Measurements from ENCODE around the gene RAMP3.

The RAMP3 gene

DNA sequence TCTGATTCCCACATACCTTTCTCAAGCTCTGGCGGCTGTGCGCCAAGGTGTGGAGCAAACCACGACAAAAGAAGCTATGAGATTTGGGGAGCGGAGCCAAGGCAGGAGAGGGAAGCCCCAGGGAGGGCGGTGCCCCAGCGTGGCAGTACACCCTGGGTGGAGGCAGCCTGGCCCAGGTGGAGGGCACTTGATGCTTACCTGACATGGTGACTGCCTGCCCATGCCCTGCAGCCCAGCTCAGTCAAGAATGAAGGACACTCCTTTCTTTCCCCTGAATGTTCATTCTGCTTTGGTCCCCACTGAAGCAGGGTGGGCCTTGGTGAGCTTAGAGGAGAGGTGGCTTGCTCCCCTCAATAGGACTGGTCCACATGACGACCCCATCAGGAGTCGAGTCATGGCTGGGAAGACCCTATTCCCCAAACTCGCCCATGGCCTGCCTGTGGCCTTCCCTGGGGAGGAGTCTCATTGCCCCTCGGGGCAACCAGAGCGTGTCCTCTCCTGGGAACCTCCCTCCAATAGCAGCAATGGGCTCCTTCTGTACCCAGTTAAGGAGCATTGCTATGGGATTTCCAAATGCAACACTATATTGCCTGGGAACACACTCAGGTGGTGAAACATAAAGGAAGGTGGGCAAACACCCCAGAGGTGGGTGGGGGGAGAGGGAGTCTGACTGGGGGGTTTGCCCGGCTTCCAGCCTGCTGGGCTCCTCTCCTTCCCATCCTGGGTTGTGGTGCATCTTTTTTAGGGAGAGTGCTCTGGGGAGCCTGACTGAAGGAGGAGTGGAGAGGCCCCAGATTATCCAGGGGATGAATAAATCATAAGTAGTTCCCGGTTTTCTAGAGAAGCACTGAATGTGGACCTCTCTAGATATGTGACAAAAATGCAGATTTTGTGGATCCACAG, 22.7 kb downstream of the RAMP3 start:
- FAIRE-seq: no peak

DNA sequence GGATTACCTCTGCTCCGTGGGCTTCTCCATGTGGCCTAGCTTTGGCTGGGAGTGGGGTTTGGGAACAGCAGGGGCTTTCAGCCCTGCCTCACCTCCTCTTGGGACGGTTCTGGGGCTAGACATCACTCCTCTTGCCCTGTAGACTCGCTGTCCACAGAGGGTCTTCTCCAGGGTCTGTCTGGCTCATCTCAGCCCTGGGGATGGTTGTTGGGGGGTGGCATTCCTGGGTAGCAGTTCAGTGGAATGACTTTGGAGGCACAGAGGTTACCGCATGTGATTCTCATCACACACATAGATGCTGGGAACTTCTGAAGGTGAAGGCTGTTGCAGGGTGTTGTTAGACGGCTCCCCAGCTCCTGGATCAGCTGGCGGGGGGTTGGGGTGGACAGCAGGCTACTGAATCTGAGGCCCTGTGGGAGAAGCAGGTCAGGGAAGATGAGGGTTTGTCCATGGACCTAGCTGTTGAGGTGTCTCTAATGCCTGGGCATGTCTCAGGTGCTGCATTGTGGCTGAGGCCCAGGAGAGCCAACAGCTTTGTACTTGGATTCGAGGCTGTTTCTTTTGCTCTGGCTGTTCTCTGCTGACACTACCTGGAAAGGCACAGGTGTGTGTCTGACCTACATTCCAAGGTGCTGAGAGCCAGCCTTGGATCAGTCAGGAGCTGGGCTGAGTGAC, 23.8 kb downstream of the RAMP3 start:
- no peak for FAIRE-seq

DNA sequence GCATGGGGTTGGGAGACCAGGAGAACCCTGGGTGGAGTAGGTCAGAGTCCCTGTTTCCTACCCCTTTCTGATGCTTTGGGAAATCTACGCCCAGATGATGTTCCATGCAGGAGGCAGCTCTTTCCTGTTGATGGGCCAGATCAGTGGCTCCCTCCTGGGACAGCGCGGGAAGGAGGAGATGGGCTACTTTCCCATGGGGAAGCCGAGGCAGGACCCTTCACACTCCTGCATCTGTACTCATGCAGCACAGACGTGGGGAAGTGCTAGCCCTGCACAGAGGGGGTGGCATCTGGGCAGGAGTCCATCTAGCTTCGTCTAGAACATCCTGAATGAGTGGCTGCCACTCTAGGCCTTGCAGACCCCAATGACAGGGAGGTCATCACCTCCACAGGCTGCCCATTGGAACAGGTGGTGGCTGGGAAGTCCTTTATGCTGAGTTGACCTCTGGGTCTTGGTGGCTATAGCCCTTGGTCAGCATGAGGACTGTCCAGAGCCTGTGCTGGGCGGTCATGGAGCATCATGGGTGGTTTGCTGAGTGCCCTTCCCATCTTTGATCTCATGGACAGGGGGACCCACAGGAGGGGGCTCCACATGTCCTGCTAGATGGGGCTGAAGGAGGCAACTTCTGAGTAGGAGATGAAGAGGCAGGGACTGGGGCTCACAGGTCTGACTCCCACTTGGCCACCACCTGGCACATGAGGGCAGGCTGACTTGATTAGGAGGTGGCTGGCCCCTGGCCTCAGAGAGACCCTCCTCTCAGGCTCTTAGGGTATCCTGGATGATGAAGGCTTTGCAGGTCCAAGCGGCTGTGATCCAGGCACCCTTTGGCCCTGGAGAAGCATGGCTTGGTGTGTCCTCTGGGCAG, 24.6 kb downstream of the RAMP3 start:
- FAIRE-seq: no peak

DNA sequence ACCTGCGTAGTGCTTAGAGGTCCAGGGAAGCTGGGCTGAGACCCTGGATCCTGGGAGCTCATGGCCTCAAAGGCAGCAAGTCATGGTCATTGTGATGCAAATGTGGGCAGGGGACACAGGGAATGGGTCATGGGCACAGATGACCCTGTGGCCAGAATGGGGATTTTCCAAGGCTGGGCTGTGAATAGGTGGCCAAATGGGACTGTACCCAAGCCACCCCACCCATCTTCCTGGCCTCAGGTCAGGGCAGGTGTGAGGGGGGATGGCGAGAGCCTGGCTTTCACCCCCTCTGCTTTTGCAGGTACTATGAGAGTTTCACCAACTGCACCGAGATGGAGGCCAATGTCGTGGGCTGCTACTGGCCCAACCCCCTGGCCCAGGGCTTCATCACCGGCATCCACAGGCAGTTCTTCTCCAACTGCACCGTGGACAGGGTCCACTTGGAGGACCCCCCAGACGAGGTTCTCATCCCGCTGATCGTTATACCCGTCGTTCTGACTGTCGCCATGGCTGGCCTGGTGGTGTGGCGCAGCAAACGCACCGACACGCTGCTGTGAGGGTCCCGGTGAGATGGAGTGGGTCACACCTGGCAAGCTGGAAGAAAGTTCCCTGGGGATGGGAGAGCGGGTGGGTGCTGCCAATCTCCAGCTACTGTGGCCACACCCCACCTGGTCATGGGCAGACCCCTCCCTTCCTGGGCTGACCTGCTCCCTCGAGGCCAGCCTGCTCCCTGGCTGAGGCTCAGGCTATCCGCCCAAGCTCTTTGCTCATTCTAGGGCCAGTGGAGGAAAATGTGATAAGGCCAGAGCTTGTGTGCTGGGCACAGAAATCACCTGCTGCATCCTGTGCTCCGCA, 25.5 kb downstream of the RAMP3 start:
- no peak for FAIRE-seq

DNA sequence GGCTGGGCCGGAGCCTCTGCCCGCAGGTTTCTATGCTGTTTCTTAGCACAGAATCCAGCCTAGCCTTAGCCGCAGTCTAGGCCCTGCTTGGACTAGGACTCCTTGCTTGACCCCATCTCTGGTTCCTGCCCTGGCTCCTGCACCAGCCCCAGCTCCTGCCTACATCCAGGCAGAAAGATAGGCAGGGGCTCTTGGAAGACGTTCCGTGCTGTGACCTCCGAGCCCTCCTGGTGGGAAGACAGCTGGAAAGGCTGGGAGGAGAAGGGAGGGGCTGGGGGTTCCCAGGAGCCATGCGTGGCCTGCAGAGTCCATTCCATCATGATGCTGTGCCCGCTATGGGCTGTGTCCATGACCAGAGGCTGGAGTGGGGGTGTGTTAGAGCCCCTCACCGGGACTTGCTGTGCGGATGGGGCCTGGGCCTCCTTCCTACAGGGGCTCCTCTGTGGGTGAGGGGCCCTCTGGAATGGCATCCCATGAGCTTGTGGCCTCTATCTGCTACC, 26.2 kb downstream of the RAMP3 start:
- no peak for FAIRE-seq

DNA sequence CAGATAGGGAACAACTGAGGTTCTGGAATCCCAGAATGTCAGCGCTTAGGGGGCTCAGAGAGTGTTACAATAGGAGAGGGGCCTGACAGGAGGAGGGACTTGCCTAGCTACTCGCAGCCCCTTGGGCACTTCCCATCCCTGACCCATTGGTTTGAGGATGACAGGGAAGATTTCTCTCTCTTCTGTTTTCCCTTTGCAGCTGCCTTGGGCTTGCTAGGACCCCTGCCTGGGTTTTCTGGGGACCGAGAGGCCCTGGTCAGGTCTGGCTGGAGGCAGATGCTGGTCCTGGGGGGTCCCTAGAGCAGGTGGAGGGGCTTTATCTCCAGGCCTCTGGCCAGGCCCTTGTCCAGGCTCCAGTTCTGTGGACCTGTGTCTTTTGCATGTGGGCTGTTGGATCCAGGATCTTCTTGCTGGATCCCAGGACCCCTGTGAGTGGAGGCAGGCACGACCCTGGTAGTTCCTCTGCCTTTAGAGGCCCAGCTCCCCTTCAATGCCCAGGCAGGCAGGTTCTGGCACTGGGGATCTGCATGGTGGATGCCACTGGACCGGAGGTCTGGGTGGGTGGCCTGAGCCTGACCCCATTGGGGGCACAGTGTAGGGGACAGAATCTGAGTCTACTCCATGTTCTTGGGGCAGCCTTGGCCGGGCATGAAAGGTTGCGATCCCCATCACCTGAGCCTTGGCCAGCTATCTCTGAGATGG, 26.9 kb downstream of the RAMP3 start:
- no peak for FAIRE-seq

DNA sequence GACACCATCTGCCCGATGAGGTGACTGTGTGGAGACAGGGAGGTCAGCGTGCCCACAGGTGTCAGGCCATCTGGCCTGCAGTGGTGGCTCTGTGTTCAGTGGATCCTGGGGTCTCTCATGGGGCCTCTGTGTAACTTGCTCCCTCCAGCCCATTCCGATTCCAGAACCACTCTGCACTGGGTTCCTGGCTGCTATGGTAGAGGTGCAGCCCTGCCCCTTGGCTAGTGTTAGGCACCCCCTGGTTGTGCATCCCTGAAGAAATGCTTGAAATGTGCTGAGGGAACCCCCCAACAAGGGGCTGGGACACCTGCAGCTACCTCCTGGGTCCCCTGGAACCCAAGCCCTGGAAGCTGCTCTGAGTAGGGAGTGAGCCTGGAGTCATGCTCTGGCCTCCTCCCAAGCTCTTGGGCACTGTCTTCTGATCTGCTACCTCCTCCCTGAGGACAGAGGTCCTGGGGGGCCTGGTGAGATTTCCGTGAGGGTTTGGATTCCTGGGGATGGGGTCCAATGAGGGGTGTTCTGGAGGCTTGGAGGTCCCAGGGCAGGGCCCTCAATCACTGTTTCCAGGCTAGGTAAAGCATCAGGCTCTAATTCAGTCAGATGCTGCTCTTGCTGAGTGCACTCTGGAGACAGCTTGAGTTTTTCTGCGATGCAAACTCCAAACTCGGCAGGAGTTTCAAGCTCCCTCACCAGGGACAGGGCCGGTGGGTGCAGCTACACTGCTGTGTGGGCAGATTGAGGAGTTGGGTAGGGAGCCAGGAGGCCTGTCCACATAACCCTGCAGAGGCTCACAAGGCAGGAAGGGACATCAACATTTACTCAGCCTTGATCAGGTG, 27.7 kb downstream of the RAMP3 start:
- FAIRE-seq: no peak

DNA sequence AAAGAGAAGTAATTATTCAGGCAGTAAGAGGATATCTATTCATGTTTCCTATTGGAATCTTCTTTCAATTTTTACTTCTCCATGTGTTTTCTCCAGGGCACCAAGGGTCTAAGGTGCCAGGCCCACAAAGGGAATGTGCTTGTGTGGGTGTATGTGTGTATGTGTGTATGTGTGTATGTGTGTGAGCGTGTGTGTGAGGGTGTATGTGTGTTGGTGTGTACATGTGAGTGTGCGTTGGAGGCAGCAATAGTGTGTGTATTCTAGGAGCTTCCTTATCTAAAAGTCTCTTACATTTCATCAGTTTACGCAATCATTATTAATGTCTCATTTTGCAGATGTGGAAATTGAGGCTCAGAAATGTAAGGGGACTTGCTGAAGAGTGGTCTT, 28.3 kb downstream of the RAMP3 start:
- FAIRE-seq: no peak

DNA sequence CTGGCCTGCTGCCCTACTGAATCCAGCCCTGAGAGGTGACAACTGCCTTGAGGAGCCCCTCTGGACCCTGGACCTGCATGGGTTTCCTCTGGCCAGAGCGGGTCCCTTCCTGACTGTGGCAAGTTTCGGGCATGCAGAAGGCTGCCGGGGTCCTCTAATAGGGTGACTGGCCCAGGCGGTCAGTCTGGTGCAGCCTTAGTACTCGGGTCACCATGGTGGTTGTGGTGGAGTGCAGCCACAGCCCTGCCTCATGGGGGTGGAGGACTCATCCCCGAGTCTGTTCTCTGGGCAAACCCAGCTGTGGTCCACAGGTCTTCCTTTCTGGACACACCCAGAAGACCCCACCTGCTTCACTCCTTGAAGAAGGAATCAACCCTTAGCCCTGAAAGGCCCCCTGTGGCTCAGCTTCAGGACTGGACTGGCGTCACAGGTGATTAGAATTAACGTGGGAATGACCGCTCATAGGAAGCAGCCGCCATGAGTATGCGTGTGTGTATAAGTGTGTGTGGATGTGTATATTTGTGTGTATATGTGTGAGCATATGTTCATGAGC, 28.7 kb downstream of the RAMP3 start:
- no peak for FAIRE-seq

DNA sequence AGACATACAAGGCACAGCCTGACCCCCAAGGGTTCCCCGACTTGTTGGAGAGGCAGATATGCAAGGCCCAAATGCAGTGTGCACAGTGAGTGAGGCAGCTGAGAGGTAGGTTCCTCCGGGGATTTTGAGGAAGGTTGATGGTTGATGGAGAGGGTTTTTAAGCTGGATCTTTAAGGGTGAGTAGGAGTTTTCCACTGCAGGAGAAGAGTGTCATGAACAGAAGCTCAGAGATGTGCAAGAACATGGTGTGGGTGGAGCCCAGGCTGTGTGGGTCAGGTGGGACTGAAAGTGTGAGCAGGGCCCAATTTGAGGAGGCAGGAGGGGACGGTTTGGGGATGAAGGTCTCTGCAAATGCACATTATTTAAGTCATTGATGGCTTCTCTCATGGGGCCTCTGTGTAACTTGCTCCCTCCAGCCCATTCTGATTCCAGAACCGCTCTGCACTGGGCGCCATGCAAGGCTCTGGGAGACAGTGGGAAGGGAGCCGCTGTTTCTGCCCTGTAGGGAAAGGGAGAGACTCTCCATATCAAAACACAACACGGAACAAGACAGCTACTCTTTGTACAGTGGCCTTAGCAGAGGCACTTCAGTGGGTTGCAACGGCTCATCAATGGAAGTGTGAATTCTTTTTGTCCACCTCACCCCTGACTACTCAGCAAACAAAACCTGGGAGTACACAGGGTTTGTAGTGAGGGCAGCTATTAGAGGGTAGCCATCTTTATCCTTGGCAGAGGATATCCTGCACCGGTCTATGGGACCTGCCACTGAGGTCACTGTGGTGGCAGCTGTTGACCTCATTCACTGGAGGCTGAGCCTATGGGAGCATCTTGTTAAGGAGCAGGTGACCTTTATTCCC, 29.7 kb downstream of the RAMP3 start:
- FAIRE-seq: no peak

DNA sequence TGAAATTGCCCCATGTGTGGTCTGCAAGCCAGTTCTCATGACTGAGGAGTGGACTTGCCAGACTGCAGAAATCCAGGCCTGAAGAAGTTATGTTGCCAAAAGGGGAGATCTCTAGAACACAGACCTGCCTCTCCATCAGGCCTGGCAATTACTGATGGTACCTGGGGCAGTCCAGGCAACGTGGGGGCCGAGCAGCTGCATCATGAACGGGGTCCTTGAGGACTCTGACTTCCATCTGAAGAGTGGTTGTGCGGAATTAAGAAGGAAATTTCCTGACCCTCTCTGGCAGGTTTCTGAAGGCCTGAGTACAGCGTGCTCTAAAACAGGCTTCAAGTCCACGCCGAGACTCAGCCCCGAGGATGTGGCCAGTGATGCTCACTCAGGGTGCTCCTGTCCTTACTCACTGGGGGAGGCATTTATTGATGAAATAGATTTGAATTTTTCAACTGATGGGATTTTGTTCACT, 30.4 kb downstream of the RAMP3 start:
- no peak for FAIRE-seq

DNA sequence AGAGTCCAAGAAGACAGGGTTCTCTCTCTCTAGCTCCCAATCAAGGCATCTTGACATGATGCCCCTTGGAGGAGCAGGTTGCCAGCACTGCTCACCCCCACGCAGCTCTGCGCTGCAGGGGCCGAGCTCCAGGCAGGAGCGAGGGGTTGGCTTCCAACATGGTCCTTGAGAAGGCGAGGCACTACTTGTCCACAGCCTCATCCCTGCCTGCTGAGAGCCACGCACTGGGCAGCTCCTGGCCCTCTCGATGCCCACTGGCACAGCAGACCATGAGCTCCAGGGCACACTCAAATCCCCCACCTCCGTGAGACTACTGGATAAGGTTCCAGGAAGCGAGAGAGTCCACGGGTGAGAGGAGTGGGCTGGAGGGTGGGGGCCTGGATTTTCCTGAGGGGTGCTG, 31.1 kb downstream of the RAMP3 start:
- no peak for FAIRE-seq

DNA sequence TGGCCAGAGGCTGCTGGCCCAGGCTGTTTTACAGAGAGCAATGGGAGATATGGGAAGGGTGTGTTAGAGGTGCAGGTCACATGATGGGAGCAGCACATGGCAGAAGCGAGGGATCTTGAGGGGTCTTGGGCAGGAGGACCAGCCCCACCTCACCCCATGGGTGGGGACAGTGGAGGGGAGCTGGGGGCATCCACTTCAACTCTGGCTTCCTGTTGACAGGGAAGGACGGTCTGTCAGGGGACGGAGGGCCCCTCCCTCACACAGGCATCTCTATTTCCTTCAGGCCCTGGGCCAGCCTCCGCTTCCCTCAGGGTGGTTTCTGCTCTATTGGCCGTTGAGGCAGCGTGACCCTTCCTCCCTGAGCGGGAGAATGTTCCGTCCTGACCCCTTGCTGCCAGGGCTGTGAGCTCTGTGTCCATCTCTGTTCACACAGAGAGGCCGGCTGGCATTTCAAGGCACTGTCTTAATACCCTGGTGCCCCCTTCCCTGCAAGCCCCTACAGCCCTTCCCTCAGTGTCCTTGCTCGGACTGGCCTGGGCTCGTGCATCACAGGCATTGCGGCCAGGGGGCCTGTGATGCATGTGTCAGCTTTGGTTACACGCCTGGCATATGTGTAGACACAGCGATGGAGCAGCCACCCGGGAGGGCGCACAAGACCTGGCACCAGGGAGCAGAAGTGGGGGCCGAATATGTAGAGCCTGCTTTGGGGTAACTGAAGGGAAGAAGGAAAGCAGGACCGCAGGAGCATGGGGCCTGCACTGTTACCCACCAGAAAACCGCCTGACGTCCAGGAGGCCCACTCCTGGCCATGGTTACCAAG, 31.8 kb downstream of the RAMP3 start:
- no peak for FAIRE-seq

DNA sequence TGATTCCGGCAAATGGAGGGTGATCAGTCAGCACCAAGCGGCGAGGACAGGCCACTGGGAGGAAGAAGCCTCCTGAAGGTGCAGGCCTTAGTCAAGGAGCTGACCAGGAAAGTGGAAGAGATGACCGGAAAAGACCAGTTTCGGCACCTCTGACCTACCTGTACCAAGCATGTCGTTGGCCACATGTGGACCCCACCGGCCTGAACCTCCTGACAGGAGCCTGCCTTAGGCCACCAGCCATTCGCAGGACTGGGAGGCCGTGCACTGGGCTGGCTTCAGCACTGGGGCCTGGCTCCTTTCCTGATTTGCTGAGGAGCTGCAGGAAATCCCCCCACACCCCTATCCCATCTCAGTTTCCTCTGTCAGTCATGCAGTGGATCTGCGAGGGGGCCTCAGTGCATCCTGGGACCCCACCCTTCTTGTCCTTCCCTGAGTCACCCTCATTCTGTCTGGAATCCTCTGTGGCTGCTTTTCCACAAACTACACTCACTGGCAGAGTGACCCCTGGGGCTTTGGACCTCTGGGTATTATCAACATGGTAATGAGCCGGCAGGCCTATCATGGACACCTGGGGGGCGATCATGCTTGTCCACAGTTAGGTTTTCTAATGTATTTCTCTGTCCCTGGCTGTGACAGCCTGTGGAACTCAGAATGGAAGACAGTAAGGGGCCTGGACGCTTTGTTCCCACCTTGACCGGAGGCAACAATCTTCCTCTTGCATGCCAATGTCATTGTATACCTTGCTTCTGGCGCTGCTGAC, 33.0 kb downstream of the RAMP3 start:
- no peak for FAIRE-seq

DNA sequence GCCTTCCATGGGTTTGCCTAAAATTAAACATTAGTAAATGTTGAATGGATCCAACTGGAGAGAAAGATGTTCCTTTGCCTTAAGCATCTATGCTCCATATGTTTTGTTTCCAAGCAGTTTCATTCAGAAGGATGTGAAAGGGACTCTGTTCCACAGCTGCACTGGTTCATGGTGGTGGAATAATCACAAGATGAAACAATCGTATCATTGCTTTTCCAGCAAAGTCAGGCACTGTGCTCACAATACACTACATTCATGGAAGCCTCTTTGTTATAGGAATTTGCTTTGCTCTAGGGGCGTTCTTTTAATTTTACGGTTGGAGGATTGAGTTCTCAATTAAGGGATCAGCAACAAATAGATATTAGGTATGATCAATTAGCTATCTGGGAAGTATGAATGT, 33.8 kb downstream of the RAMP3 start:
- no peak for FAIRE-seq

DNA sequence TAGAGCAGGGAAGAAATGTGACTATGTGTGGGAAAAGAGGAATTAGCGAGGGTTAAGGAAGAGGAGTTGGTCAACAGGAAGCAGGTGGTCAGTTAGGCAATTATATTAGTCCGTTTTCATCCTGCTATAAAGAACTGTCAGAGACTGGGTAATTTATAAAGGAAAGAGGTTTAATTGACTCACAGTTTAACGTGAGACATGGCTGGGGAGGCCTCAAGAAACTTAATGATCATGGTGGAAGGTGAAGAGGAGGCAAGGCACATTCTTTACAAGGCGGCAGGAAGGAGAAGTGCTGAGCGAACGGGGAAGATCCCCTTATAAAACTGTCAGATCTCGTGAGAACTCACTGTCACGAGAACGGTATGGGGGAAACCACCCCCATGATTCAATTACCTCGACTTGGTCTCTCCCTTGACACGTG, 35.0 kb downstream of the RAMP3 start:
- FAIRE-seq: no peak

DNA sequence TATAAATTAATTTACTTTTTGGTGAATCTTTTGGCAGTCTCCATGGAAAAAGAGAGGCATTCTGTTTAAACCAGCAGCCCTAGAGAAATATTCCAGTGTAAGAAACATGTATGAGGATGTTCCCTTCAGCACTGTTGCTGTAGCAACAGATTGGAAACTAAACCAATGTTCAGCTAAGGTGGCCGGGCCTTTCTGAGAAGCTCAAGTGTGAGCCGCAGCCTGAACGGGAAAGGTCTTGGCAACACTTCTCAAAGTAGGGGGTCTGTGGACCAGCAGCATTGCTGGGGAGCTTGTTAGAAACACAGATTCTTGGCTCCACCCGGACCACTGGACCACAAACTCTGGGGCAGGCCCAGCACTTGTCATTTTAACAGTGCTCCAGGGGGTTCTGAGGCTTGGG, 36.2 kb downstream of the RAMP3 start:
- no peak for FAIRE-seq

DNA sequence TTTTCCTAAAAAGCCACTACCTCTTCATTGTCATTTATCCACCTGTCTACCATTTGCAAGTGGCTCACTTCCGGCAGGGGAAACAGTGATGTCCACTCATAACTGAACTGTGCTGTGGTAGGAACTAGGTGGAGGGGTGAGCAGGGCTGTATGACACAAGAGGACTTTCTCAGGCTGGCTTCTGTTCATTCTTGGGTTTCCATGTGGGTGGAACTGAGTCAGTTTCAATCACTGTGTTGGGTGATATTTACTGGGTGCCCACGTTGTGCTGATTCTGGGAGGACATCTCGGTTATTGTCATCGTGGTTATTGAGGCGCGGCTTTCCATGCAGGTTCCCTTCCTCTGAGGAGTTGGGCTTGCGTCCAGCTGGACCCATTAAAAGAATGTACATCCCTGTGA, 38.8 kb downstream of the RAMP3 start:
- no peak for FAIRE-seq

All from islet of Langerhans (tissue), 1 donor.